Thyroid gland (tissue), 4 donors: ENCODE results near the gene GALT.

Experiments used
- CTCF ChIP-seq, 6 experiments: fragments of 200-600 bp in 3 of 6; fragments of 450-650 bp in 3 of 6; sonication (generic) in 3 of 6; IDR thresholded peaks; one replicate each; pipeline ENCODE4 v1.5.1; 2016 to 2019; ENCODE audit warnings: antibody characterized with exemption in 6 of 6, mild to moderate bottlenecking in 2 of 6, inconsistent platforms in 1 of 6, moderate library complexity in 1 of 6
- POLR2A ChIP-seq, 2 donors: fragments of 450-650 bp; IDR thresholded peaks; one replicate each; pipeline ENCODE4 v1.6.1; 2017; ENCODE audit warnings: antibody characterized with exemption in 2 of 2, mild to moderate bottlenecking in 2 of 2, moderate library complexity in 1 of 2

GRCh38 chr9:34607331-34607730, 39.1 kb upstream of the GALT start:
- TF ChIP-seq CTCF (IDR thresholded peaks at IDR 0.05): no peak
- TF ChIP-seq POLR2A (IDR thresholded peaks at IDR 0.05): no peak
